NCI-H2227 (cell line): ENCODE results near the gene PAQR5.
A peak's percentile ranks its signal among the peaks of the same experiment; 100 is the strongest.

Source experiments
- DNase-seq: peaks from one replicate; lab custom pipeline; 2025; ENCODE audit not compliant: unreplicated experiment; lab: John Stamatoyannopoulos, UW

The PAQR5 gene

GRCh38 chr15:69389426-69389825 is 90.7 kb downstream of the PAQR5 start:
- no peak for DNase-seq

GRCh38 chr15:69390575-69390974 is 91.9 kb downstream of the PAQR5 start:
- DNase-seq = no peak

- no peak for DNase-seq
Measured at GRCh38 chr15:69391046-69391757, 92.5 kb downstream of the PAQR5 start.

GRCh38 chr15:69392352-69392751 is 93.6 kb downstream of the PAQR5 start:
- DNase-seq = no peak

- DNase-seq = no peak
Measured at GRCh38 chr15:69393831-69394491, 95.2 kb downstream of the PAQR5 start.

- peak; percentile 79 for DNase-seq
Measured at GRCh38 chr15:69394556-69395282, 96.0 kb downstream of the PAQR5 start.

- no peak for DNase-seq
Measured at GRCh38 chr15:69395460-69395859, 96.7 kb downstream of the PAQR5 start.

GRCh38 chr15:69395991-69396390 is 97.3 kb downstream of the PAQR5 start:
- DNase-seq = no peak

GRCh38 chr15:69398491-69398891 is 99.8 kb downstream of the PAQR5 start:
- DNase-seq = no peak

GRCh38 chr15:69400850-69401249 is 102.1 kb downstream of the PAQR5 start:
- DNase-seq = no peak

GRCh38 chr15:69402816-69403215 is 104.1 kb downstream of the PAQR5 start:
- no peak for DNase-seq

- no peak for DNase-seq
Measured at GRCh38 chr15:69403594-69403993, 104.9 kb downstream of the PAQR5 start.

- no peak for DNase-seq
Measured at GRCh38 chr15:69405110-69405509, 106.4 kb downstream of the PAQR5 start.

- DNase-seq = no peak
Measured at GRCh38 chr15:69407719-69408400, 109.1 kb downstream of the PAQR5 start.

GRCh38 chr15:69408841-69409240 is 110.1 kb downstream of the PAQR5 start:
- DNase-seq = no peak

- peak; percentile 54 for DNase-seq
Measured at GRCh38 chr15:69410248-69410874, 111.6 kb downstream of the PAQR5 start.

- no peak for DNase-seq
Measured at GRCh38 chr15:69412274-69412673, 113.6 kb downstream of the PAQR5 start.

- DNase-seq = no peak
Measured at GRCh38 chr15:69412701-69413100, 114.0 kb downstream of the PAQR5 start.

GRCh38 chr15:69413822-69414700 is 115.3 kb downstream of the PAQR5 start, which contains the start of gene KIF23:
Gene KIF23, plus strand, starts transcription at chr15:69414349. Its CDS starts 117 bp downstream, at chr15:69414466.
- DNase-seq = peak; percentile 93

GRCh38 chr15:69414701-69415167 is 116.0 kb downstream of the PAQR5 start:
- peak; percentile 34 for DNase-seq
